Smooth muscle cell (in vitro differentiated cells): ENCODE measurements around the gene WNT4. TPM values are rescaled to one million over a fixed set of nuclear protein-coding genes. Genes with fewer than 3 reads are reported as not detected.

Source experiments
- DNase-seq: peaks from one replicate; lab custom pipeline; 2025; ENCODE audit not compliant: unreplicated experiment; lab: John Stamatoyannopoulos, UW
- H2AFZ ChIP-seq: fragments of 200-600 bp; sonication (generic); 2 replicates; pipeline ENCODE4 v1.6.0; 2016; ENCODE audit warnings: antibody characterized with exemption, low read depth, mild to moderate bottlenecking
- H3F3A ChIP-seq: fragments of 200-600 bp; sonication (generic); 2 replicates; pipeline ENCODE4 v1.6.0; 2017; ENCODE audit warnings: antibody characterized with exemption, low read depth
- H3K27ac ChIP-seq: fragments of 200-600 bp; sonication (generic); 2 replicates; pipeline ENCODE4 v1.5.1; 2016; ENCODE audit warnings: low read depth, mild to moderate bottlenecking
- H3K27me3 ChIP-seq: fragments of 200-600 bp; sonication (generic); 2 replicates; pipeline ENCODE4 v1.6.1; 2016; ENCODE audit warnings: low read depth, mild to moderate bottlenecking
- H3K36me3 ChIP-seq: fragments of 200-600 bp; sonication (generic); 2 replicates; pipeline ENCODE4 v1.5.1; 2016; ENCODE audit warnings: low read depth
- H3K4me1 ChIP-seq: fragments of 200-600 bp; sonication (generic); 2 replicates; pipeline ENCODE4 v1.5.1; 2016; ENCODE audit warnings: low read depth
- H3K4me2 ChIP-seq: fragments of 200-600 bp; sonication (generic); 2 replicates; pipeline ENCODE4 v1.6.0; 2016; ENCODE audit warnings: mild to moderate bottlenecking
- H3K4me3 ChIP-seq: fragments of 200-600 bp; sonication (generic); 2 replicates; pipeline ENCODE4 v1.5.1; 2016; ENCODE audit warnings: mild to moderate bottlenecking
- H3K79me2 ChIP-seq: fragments of 200-600 bp; sonication (generic); 2 replicates; pipeline ENCODE4 v1.6.0; 2016; ENCODE audit warnings: low read depth, mild to moderate bottlenecking
- H3K9ac ChIP-seq: fragments of 200-600 bp; sonication (generic); 2 replicates; pipeline ENCODE4 v1.6.0; 2016; ENCODE audit warnings: low read depth
- H3K9me3 ChIP-seq: fragments of 200-600 bp; sonication (generic); replicated peaks from 2 replicates; pipeline ENCODE4 v1.5.1; 2016; ENCODE audit warnings: low read depth
- H4K20me1 ChIP-seq: fragments of 200-600 bp; sonication (generic); 2 replicates; pipeline ENCODE4 v1.6.0; 2016; ENCODE audit warnings: low read depth
- CTCF ChIP-seq: fragments of 200-600 bp; sonication (generic); IDR thresholded peaks from 2 replicates; pipeline ENCODE4 v1.5.1; 2017; ENCODE audit warnings: borderline replicate concordance, mild to moderate bottlenecking, antibody characterized with exemption; ENCODE audit not compliant: insufficient read depth, poor library complexity, severe bottlenecking
- WGBS: methylation state at CpG from one replicate; pipeline ENCODE4 v1.1.7; 2016; ENCODE audit warnings: low lambda C conversion rate; 5-methylcytosine and 5-hydroxymethylcytosine counted together
- polyA plus RNA-seq: library from polyadenylated mRNA; unstranded; fragments of >200 nt; fragmentation: Nextera tagmentation; extraction: Ambion mirVana; gene quantifications from 2 replicates; pipeline ENCODE4 v1.2.1, GENCODE V29; 2016
- total RNA-seq: library from RNA; depleted of rRNA; stranded (reverse); fragments of >200 nt; gene quantifications from 2 replicates; pipeline ENCODE4 v1.2.3, GENCODE V29; 2014

Gene WNT4
- total and polyA plus RNA-seq, 2 experiments from 2014 or later: 0.18 to 0.55 TPM

DNA sequence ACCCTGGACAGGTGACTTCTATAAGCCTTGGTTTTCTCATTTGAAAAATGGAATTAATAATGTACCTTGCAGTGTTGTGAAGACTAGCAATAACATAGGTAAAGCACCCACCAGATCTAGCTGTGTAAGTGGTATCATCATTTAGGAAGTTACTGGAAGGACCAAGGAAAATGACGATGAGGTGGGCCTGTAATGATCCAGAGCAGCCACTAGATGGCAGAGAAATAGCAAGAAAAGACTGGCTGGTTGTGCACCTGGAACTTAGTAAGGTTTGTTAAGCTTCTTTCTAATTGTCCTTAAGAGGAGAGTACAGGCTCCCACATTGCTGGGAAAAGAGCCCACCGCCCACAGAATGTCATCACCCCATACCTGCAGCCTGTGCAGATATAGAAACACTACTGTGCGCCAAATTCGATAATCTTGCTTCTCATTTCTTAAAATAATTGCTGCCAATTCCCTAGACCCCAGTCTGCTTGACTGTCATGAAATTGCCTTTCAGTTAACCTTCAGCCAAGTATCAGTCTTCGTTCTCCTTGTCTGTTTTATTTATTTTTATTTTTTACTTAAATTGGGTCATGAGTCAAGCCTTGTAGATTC is 37.2 kb downstream of the WNT4 start:
- peaks cover 100% of the 10 kb centered on the region for H4K20me1 ChIP-seq
- H3K9ac ChIP-seq: no peak overlapping the region
- no peak for DNase-seq
- H3K79me2 ChIP-seq: peaks cover 69% of the 10 kb centered on the region
- TF ChIP-seq CTCF: peak; percentile 70
- H3K36me3 ChIP-seq: no peaks in the 10 kb centered on the region
- H3K27me3 ChIP-seq: no peaks in the 10 kb centered on the region
- WGBS: 67% methylated on average over 5 of the region's 5 CpGs
- H3K4me1 ChIP-seq: no peaks in the 10 kb centered on the region
- H3F3A ChIP-seq: peaks cover 26% of the 10 kb centered on the region
- H3K9me3 ChIP-seq: no peaks in the 10 kb centered on the region
- no peak overlapping the region for H3K4me3 ChIP-seq
- no peak overlapping the region for H3K27ac ChIP-seq
- H3K4me2 ChIP-seq: no peak overlapping the region
- no peak overlapping the region for H2AFZ ChIP-seq

DNA sequence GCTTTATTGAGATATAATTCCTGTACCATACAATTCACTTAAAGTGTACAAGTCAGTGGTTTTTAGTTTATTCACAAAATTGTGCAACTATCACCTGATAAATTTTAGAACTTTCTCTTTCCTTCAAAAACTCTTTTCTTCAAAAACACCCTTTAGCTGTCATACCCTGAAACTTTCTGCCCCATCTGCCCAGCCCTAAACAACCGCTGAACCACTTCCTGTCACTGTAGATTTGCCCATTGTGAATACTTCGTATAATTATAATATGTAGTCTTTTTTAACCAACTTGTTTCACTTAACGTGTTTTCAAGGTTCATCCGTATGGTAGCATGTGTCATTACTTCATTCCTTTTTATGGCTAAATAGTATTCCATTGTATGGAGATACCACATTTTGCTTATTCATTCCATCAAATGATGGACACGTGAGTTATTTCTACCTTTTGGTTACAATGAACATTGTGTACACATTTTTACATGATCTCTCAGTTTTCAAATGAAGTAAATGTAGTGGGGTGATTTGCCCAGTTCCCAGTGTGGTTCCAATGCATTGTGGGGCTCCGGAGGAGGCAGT is 37.9 kb downstream of the WNT4 start:
- Histone ChIP-seq H3K79me2 (peaks cover 69% of the 10 kb centered on the region), H3K27ac (no peak overlapping the region), H2AFZ (no peak overlapping the region), H3K4me1 (no peaks in the 10 kb centered on the region), H3K4me2 (no peak overlapping the region), H3K36me3 (no peaks in the 10 kb centered on the region), H3K27me3 (no peaks in the 10 kb centered on the region), H3F3A (peaks cover 25% of the 10 kb centered on the region), H3K9me3 (no peaks in the 10 kb centered on the region), H3K9ac (no peak overlapping the region), H4K20me1 (peaks cover 100% of the 10 kb centered on the region), H3K4me3 (no peak overlapping the region)
- TF ChIP-seq CTCF: no peak
- no peak for DNase-seq
- WGBS: 97% methylated on average over 6 of the region's 6 CpGs

GRCh38 chr1:22104094-22104493 is 38.8 kb downstream of the WNT4 start:
- Histone ChIP-seq H3K4me3 (no peak overlapping the region), H3K79me2 (peaks cover 70% of the 10 kb centered on the region), H3K27me3 (no peaks in the 10 kb centered on the region), H2AFZ (no peak overlapping the region), H3K9ac (no peak overlapping the region), H3K4me1 (no peaks in the 10 kb centered on the region), H3K36me3 (no peaks in the 10 kb centered on the region), H3K9me3 (no peaks in the 10 kb centered on the region), H3K27ac (no peak overlapping the region), H4K20me1 (peaks cover 100% of the 10 kb centered on the region), H3F3A (peaks cover 21% of the 10 kb centered on the region), H3K4me2 (no peak overlapping the region)
- no peak for DNase-seq
- 89% methylated on average over 6 of the region's 6 CpGs for WGBS
- no peak for TF ChIP-seq CTCF

GRCh38 chr1:22102746-22103145 is 40.2 kb downstream of the WNT4 start:
- no peaks in the 10 kb centered on the region for H3K4me1 ChIP-seq
- no peak overlapping the region for H3K27ac ChIP-seq
- H3F3A ChIP-seq: peaks cover 23% of the 10 kb centered on the region
- no peaks in the 10 kb centered on the region for H3K27me3 ChIP-seq
- no peak for TF ChIP-seq CTCF
- no peak overlapping the region for H3K4me3 ChIP-seq
- WGBS: 30% methylated on average over 3 of the region's 3 CpGs
- peaks cover 73% of the 10 kb centered on the region for H3K79me2 ChIP-seq
- H3K9me3 ChIP-seq: no peaks in the 10 kb centered on the region
- H3K9ac ChIP-seq: no peak overlapping the region
- peaks cover 100% of the 10 kb centered on the region for H4K20me1 ChIP-seq
- no peak overlapping the region for H2AFZ ChIP-seq
- H3K36me3 ChIP-seq: no peaks in the 10 kb centered on the region
- no peak overlapping the region for H3K4me2 ChIP-seq
- DNase-seq: no peak
